CD4-positive, alpha-beta T cell treated with Interleukin-15 for 1 hour (primary cell): Measurements from ENCODE around the gene PRKG1.

Source experiments
- DNase-seq: peaks from one replicate; pipeline ENCODE4 v3.0.0-alpha.2; 2020

Gene PRKG1

GRCh38 chr10:51077074-51077473 lies 2.8 kb downstream of the PRKG1 start:
- no peak for DNase-seq

GRCh38 chr10:51077507-51077906 lies 3.2 kb downstream of the PRKG1 start:
- DNase-seq: no peak

DNA sequence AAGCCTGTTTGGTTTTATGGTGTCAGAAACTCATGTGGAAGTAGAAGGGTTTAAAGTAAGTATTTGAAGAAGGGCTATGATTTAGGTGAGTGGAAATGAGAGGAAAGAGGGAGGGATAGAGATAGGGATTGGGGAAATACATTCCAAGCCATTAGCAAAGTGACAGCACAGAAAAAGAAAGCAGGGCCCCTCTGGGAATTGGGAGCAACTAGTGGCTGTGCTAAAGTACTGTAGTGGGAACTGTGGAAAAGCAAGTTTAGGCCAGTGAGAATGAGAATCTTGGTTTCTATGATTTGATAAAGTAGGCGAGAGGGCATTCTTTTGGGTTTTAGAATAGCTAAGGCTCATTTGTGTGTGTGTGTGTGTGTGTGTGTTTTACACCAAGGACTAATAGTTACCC lies 5.0 kb downstream of the PRKG1 start:
- no peak for DNase-seq

DNA sequence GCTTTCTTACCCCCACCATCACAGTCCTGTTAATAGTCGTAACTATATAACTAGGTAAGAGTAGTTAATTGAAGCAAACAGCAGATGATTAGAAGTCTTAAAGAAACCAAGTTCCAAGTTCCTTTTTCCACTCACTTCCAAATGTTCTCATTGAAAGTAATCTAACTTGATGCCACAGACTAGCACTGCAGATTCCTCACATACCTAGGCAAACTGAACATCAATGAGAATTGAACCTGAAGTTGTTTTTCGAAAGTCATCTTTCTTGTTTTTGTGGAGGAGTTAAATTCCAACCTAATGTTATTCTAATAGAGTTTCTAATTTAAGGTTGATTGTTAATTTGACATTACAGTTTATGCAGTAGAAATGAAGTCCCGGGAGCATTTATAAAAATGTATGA lies 5.5 kb downstream of the PRKG1 start:
- no peak for DNase-seq

GRCh38 chr10:51080311-51081006 lies 6.2 kb downstream of the PRKG1 start:
- no peak for DNase-seq

DNA sequence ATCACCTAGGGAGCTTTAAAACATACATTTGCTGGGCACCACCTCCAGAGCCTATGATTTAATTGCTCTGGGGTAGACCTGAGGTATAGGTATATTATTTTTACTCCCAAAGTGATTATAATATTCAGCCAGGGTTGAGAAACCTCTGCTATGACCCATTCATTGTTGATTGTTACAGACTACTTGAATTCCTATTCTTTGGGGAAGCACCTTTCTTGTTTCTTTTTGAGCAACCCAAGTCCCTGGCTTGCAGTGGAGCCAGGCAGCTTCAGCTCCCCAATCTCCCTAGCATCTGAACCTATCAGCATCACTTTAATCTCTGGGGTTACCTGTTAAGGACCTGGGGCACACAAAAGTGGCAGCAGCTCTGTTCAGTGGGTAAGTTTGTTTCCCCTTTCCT lies 8.6 kb downstream of the PRKG1 start:
- no peak for DNase-seq

GRCh38 chr10:51083356-51083853 lies 9.1 kb downstream of the PRKG1 start:
- no peak for DNase-seq

GRCh38 chr10:51085204-51085603 lies 10.9 kb downstream of the PRKG1 start:
- DNase-seq: no peak

DNA sequence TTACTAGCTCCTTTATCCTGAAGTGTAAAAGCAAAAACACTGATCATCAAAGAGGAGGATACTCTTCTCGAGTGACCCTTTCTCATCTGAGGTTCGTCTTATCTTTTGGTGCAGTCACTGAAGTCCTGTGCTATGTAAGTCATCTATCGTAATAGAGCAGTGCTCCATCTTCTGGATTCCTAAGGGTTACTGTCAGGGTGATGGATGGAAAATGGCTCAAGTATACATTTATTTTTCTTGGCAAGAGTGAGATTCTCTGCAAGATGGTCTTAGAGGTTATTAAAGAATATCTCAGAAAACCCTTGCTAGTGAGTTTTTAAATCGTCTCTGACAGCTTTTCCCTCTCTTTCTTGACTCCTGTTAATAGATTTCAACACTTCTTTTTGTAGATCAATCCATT lies 12.4 kb downstream of the PRKG1 start:
- no peak for DNase-seq

DNA sequence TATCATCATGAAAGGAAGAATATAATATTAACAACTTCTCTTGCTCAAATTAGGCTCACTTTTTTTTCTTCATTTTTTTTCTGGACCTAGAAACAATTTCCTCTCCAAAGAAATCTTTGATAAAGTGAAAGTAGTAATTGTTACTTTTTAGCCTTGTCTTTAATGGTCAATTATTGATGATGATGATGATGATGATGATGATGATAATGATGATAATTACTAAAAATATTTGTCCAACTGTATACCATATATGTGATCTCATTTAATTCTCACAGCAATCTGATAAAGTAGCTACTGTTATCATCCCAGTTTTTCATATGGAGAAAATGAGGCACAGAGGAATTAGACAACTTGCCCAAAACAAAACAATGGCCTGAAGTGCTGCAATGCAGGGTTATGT lies 12.8 kb downstream of the PRKG1 start:
- DNase-seq: no peak

DNA sequence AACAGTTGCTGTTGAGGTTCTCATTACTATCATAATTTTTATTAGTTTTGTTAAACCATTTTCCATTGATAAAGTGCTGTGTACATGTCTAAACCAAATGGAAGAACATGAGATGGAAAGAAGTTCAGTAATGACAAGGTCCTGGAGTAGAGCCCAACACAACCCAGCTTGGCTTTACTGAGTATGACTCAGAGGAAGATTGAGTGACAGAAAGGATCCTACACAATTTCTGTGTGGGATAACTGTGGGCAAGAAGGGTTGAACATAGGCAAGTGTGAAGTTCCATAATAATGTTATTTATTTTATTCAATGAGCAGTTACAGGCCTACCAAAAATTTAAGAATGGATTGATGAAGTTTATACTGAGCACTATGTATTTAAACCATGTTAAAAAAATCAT lies 15.9 kb downstream of the PRKG1 start:
- DNase-seq: no peak

DNA sequence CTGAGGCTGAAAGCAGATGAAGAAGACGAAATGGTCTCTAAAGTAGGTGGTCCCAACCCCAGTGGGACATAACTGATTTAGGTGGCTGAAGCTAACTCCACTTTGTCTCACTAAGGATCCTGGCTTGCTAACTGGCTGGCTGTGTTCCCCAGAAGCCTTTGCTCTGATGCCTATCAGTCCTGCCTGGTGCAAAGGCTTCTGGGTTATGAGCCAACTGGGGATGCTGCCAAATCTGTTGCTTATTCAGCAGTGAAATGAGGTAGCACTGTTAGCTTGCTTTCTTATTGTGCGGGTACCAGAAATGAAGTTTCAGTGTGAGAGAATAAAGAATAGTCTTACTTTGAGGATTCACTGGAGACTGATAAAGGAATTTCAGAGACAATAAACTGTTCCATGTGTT lies 18.1 kb downstream of the PRKG1 start:
- no peak for DNase-seq

DNA sequence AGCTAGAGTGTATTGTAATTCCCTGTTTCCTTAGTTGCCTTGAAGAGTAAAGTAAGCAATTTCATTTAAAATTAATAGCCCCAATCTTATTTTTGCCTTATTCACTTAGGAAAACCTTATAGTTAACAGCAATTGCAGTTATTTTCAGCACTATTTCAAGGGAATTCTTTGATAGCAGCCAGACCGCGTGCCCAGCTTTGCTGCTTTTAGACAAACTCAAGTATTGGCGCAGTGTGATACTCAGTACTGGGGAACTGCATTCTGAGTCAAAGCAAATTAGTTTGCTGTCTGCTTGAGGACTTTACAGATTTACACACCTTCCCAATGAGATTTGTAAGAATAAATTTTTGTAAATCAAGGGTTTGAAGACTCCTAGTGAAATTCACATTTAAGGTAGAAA lies 21.2 kb downstream of the PRKG1 start:
- no peak for DNase-seq

- DNase-seq: no peak
Observed at GRCh38 chr10:51097546-51097945, 23.3 kb downstream of the PRKG1 start.

GRCh38 chr10:51100221-51100620 lies 25.9 kb downstream of the PRKG1 start:
- no peak for DNase-seq

DNA sequence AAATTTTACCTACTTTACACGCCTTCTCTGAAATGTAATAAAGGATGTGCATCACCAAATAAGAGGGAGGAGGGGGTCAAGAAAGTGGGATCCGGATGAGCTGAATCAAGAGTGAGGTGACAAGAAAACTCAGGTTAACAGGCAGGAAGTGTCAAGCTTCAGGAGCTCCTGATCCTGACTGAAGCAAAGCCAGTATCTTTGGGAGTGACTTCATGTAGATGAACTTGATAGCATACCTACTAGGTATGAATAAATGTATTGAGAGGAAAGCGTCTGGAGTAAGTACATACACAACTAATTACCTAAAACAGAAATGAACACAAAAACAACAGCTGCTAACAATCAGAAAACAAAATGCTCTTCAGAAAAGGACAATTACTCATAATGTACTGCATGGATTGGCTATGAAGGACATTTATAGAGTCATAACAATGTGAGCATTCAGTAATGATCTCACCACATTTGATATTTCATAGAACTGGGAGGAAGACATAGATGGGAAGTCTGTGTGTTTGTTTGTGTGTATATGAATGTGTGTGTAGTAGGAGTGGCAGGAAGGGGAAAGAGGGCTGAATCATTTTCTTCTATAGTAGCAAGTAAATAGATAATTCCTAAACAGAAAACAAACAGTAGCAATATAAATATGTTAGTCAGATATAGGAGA lies 29.4 kb downstream of the PRKG1 start:
- no peak for DNase-seq

- DNase-seq: no peak
Observed at GRCh38 chr10:51106311-51106945, 32.1 kb downstream of the PRKG1 start.

GRCh38 chr10:51108406-51108805 lies 34.1 kb downstream of the PRKG1 start:
- DNase-seq: no peak

GRCh38 chr10:51109801-51110533 lies 35.7 kb downstream of the PRKG1 start:
- DNase-seq: no peak

GRCh38 chr10:51112013-51112412 lies 37.7 kb downstream of the PRKG1 start:
- DNase-seq: no peak

DNA sequence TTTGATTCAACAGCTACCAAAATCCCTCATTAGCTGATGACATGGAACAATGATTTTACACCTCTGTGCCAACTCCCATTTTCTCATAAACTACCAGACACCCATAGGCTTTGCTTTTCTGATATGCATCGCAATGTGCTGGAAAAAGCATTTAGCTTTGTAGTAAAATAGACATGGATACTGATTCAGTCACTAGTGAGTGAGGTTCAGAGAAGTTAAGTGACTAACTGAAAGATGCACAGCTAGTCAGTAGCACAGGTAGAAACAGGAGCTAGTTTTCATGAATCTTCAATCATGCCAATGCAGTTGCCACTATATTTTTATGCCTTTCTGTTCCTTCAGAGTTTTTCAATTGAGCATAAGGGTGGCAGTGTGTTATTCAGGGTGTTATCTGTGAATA lies 38.7 kb downstream of the PRKG1 start:
- DNase-seq: no peak

GRCh38 chr10:51117053-51117660 lies 42.9 kb downstream of the PRKG1 start:
- no peak for DNase-seq

DNA sequence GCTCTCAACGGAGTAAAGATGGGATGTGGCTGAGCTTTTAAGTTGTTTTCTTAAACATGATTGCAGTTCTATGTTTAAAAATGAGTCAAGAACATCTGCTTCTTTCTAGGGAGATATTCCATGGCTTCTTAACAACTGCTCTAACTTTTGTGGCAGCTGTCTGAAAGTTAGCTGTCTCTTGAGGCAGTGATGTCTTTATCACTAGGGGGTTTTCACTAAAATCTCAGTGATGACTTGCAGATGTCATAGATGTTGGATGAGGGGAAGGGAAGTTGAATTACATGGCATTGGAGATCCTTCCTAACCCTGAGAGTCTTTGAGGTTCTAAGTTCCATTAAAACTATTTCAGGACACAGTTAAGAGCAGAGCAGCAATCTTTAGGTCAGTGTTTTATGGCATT lies 43.5 kb downstream of the PRKG1 start:
- DNase-seq: no peak
